GM12891 (cell line): ENCODE measurements around the gene GPN3.

Source experiments
- DNase-seq: peaks from one replicate; pipeline ENCODE4 v3.0.0; 2011; ENCODE audit warnings: low spot score; ENCODE audit not compliant: insufficient read length
- FAIRE-seq: peaks from 2 replicates; lab custom pipeline; 2011; peaks lifted over from hg19 to GRCh38; lab: Jason Lieb, UNC
- PAX5 ChIP-seq: IDR thresholded peaks from 2 replicates; pipeline ENCODE4 v1.6.1; 2011; ENCODE audit warnings: low read length, moderate library complexity, mild to moderate bottlenecking; ENCODE audit not compliant: insufficient read depth, severe bottlenecking
- POLR2A ChIP-seq: IDR thresholded peaks from 2 replicates; pipeline ENCODE4 v1.6.1; 2011; ENCODE audit warnings: low read depth, low read length, control low read depth
- POLR2AphosphoS5 ChIP-seq: IDR thresholded peaks from 2 replicates; pipeline ENCODE4 v1.6.1; 2011; ENCODE audit warnings: low read depth, low read length, control low read depth
- POU2F2 ChIP-seq: IDR thresholded peaks from 2 replicates; pipeline ENCODE4 v1.6.1; 2011; ENCODE audit warnings: low read depth, mild to moderate bottlenecking, control low read depth, low read length, moderate library complexity
- SPI1 ChIP-seq: IDR thresholded peaks from 2 replicates; pipeline ENCODE4 v1.6.1; 2011; ENCODE audit warnings: low read depth, low read length, control low read depth
- TAF1 ChIP-seq: IDR thresholded peaks from 2 replicates; pipeline ENCODE4 v1.6.1; 2011; ENCODE audit warnings: low read depth, low read length, control low read depth

Gene GPN3

GRCh38 chr12:110403976-110404682 lies 63.9 kb downstream of the GPN3 start:
- DNase-seq (peak; percentile 72), FAIRE-seq (peak; percentile 33)

GRCh38 chr12:110403146-110403975 lies 64.7 kb downstream of the GPN3 start, which contains the start of gene ANAPC7:
ANAPC7 (minus strand) TSS chr12:110403708; CDS start chr12:110403627, 81 bp downstream.
- peak; percentile 28 for FAIRE-seq
- peak; percentile 62 for TF ChIP-seq TAF1
- no peak for TF ChIP-seq POU2F2
- no peak for TF ChIP-seq SPI1
- no peak; the same call in none of the 2 replicates for TF ChIP-seq POLR2A
- peak; percentile 87 for TF ChIP-seq POLR2AphosphoS5
- DNase-seq = peak; percentile 73

More at GRCh38 chr12:110403976-110404682, 63.9 kb downstream of the GPN3 start:
- no peak; the same call in 1 of the 2 replicates for TF ChIP-seq TAF1
- TF ChIP-seq POLR2AphosphoS5 = no peak
- no peak for TF ChIP-seq POLR2A
- no peak for TF ChIP-seq POU2F2
- TF ChIP-seq PAX5 = no peak
- TF ChIP-seq SPI1 = no peak
